ENCODE data around the gene PXDN. TPM values are rescaled to one million over a fixed set of nuclear protein-coding genes. Genes with fewer than 3 reads are reported as not detected.

The PXDN gene
- total RNA-seq, 1 experiment from 2014 or later: 125 TPM

GRCh38 chr2:1731963-1732768 lies 12.1 kb downstream of the PXDN start:
- POLR2A ChIA-PET (ENCODE audit: unreplicated experiment): interaction anchor here (0.5 to 1.4 kb wide), 5 partner anchors 10 to 809 kb away, joined by 3 to 10 read pairs (median 6); no protein-coding TSS in a partner anchor
- Histone ChIP-seq H3F3A (ENCODE audit: low read length, unreplicated experiment) (peaks cover 27% of the 10 kb centered on the region), H3K79me2 (ENCODE audit: low read length) (peaks cover 93% of the 10 kb centered on the region), H3K9me2 (replicated peaks; ENCODE audit: low read length) (no peaks in the 10 kb centered on the region), H3K27ac (ENCODE audit: low read length) (peak overlapping the region; percentile 97), H3K4me3 (ENCODE audit: low read length) (0 out of 2 replicates have a peak overlapping the region, but pooled peaks have one; percentile 1), H3K4me1 (ENCODE audit: insufficient read depth, low read length) (peaks cover 69% of the 10 kb centered on the region), H3K36me3 (ENCODE audit: low read depth, low read length) (peaks cover 13% of the 10 kb centered on the region), H3K9ac (ENCODE audit: low read length) (peak overlapping the region; percentile 71), H3K27me3 (ENCODE audit: low read length) (no peaks in the 10 kb centered on the region), H3K4me2 (ENCODE audit: low read length) (peak overlapping the region; percentile 79), H2AFZ (ENCODE audit: low read length) (no peak overlapping the region), H3K9me3 (ENCODE audit: low read length) (no peaks in the 10 kb centered on the region), H4K20me1 (ENCODE audit: low read length) (no peaks in the 10 kb centered on the region)
- ATAC-seq (no peak), DNase-seq (no peak)
- TF ChIP-seq EZH2phosphoT487 (IDR thresholded peaks at IDR 0.05; ENCODE audit: borderline replicate concordance, low read length) (no peak), CTCF (conservative IDR thresholded peaks at IDR 0.05; ENCODE audit: low read depth, low read length) (no peak), EZH2 (IDR thresholded peaks at IDR 0.05; ENCODE audit: low read length, unreplicated experiment) (no peak)
- CTCF ChIA-PET: no interaction called here
- intact Hi-C loops (cut with micrococcal nuclease): loop anchor here (2.0 to 10.0 kb wide), 3 partner anchors 15 to 1057 kb away; partner anchors contain the start of gene TMEM18
- no TSS peak for BruUV-seq (replicated peaks)

GRCh38 chr2:1731447-1731962 lies 12.8 kb downstream of the PXDN start:
- peak overlapping the region; percentile 71 for H3K9ac ChIP-seq (ENCODE audit: low read length)
- peaks cover 94% of the 10 kb centered on the region for H3K79me2 ChIP-seq (ENCODE audit: low read length)
- POLR2A ChIA-PET (ENCODE audit: unreplicated experiment): interaction anchor here (0.5 to 1.4 kb wide), 4 partner anchors 10 to 809 kb away, joined by 3 to 10 read pairs (median 6); no protein-coding TSS in a partner anchor
- H3K9me3 ChIP-seq (ENCODE audit: low read length): no peaks in the 10 kb centered on the region
- H3K9me2 ChIP-seq (replicated peaks; ENCODE audit: low read length): no peaks in the 10 kb centered on the region
- H4K20me1 ChIP-seq (ENCODE audit: low read length): no peaks in the 10 kb centered on the region
- H3K4me3 ChIP-seq (ENCODE audit: low read length): 0 out of 2 replicates have a peak overlapping the region, but pooled peaks have one; percentile 1
- peak overlapping the region; percentile 97 for H3K27ac ChIP-seq (ENCODE audit: low read length)
- no peaks in the 10 kb centered on the region for H3K27me3 ChIP-seq (ENCODE audit: low read length)
- TF ChIP-seq CTCF (conservative IDR thresholded peaks at IDR 0.05; ENCODE audit: low read depth, low read length): no peak
- H2AFZ ChIP-seq (ENCODE audit: low read length): no peak overlapping the region
- BruUV-seq (replicated peaks): TSS peak; percentile 35
- peaks cover 13% of the 10 kb centered on the region for H3K36me3 ChIP-seq (ENCODE audit: low read depth, low read length)
- peaks cover 66% of the 10 kb centered on the region for H3K4me1 ChIP-seq (ENCODE audit: insufficient read depth, low read length)
- peak overlapping the region; percentile 79 for H3K4me2 ChIP-seq (ENCODE audit: low read length)
- CTCF ChIA-PET: no interaction called here
- H3F3A ChIP-seq (ENCODE audit: low read length, unreplicated experiment): peaks cover 24% of the 10 kb centered on the region
- peak; percentile 78 for DNase-seq
- ATAC-seq: peak; percentile 33
- intact Hi-C loops (cut with micrococcal nuclease): loop anchor here (2.0 to 10.0 kb wide), 3 partner anchors 15 to 1057 kb away; partner anchors contain the start of gene TMEM18

All from PC-3 (cell line).